Endometrium (tissue), 2 donors: ENCODE results near the gene TFPI2.
"Not testable (repeated sequence)": the region's sequence is repeated elsewhere in the genome, so short reads cannot be mapped to it uniquely, and the experiment has no call there.

Experiments
- FAIRE-seq: peaks from 2 replicates; lab custom pipeline; 2012; peaks lifted over from hg19 to GRCh38; lab: Jason Lieb, UNC
- donor health status: control.
- donor health status: control.

The TFPI2 gene

GRCh38 chr7:93890464-93891068, at the start of gene TFPI2:
TFPI2 (minus strand) TSS chr7:93890753; CDS start chr7:93890678, 75 bp downstream.
- no peak for FAIRE-seq

GRCh38 chr7:93938293-93938692, 47.7 kb upstream of the TFPI2 start:
- no peak for FAIRE-seq

- no peak for FAIRE-seq
These were observed 47.3 kb upstream of the TFPI2 start for GRCh38 chr7:93937818-93938217.

GRCh38 chr7:93935102-93935501, 44.5 kb upstream of the TFPI2 start:
- peak; percentile 33 for FAIRE-seq

- no peak for FAIRE-seq
These were observed 42.6 kb upstream of the TFPI2 start for GRCh38 chr7:93933156-93933555.

GRCh38 chr7:93931655-93932054, 41.1 kb upstream of the TFPI2 start:
- no peak for FAIRE-seq

GRCh38 chr7:93927585-93927984, 37.0 kb upstream of the TFPI2 start:
- no peak for FAIRE-seq

- FAIRE-seq = no peak
These were observed 36.2 kb upstream of the TFPI2 start for GRCh38 chr7:93926800-93927199.

GRCh38 chr7:93923942-93924341, 33.4 kb upstream of the TFPI2 start:
- no peak for FAIRE-seq

- no peak for FAIRE-seq
These were observed 32.7 kb upstream of the TFPI2 start for GRCh38 chr7:93923296-93923695.

GRCh38 chr7:93921607-93922566, 31.3 kb upstream of the TFPI2 start, which contains the start of gene GNG11:
GNG11 (plus strand) TSS chr7:93921735; CDS start chr7:93922138, 403 bp downstream.
- no peak for FAIRE-seq

- no peak for FAIRE-seq
These were observed 30.6 kb upstream of the TFPI2 start for GRCh38 chr7:93921186-93921585.

- FAIRE-seq = no peak
These were observed 30.1 kb upstream of the TFPI2 start for GRCh38 chr7:93920496-93921182.

GRCh38 chr7:93916315-93916714, 25.8 kb upstream of the TFPI2 start:
- FAIRE-seq = not testable (repeated sequence)

GRCh38 chr7:93915888-93916287, 25.3 kb upstream of the TFPI2 start:
- not testable (repeated sequence) for FAIRE-seq

GRCh38 chr7:93915206-93915842, 24.8 kb upstream of the TFPI2 start:
- FAIRE-seq = not testable (repeated sequence)

GRCh38 chr7:93914581-93915066, 24.1 kb upstream of the TFPI2 start:
- FAIRE-seq = peak; percentile 80

GRCh38 chr7:93913197-93913596, 22.6 kb upstream of the TFPI2 start:
- FAIRE-seq = no peak

- not testable (repeated sequence) for FAIRE-seq
These were observed 21.1 kb upstream of the TFPI2 start for GRCh38 chr7:93911661-93912060.

GRCh38 chr7:93911242-93911641, 20.7 kb upstream of the TFPI2 start:
- FAIRE-seq = not testable (repeated sequence)

GRCh38 chr7:93910076-93910994, 19.8 kb upstream of the TFPI2 start:
- FAIRE-seq = peak; percentile 88
